GM18870 (cell line): ENCODE results near the gene MYH6.

ENCODE experiments used
- ATAC-seq: cut with Tn5 transposase; IDR thresholded peaks from one replicate; pipeline ENCODE4 v1.9.1; 2021; ENCODE audit warnings: moderate library complexity; ENCODE audit not compliant: unreplicated experiment

MYH6 gene

GRCh38 chr14:23379366-23380196, 28.5 kb downstream of the MYH6 start:
- ATAC-seq: no peak

GRCh38 chr14:23378612-23379220, 29.4 kb downstream of the MYH6 start:
- ATAC-seq: no peak

DNA sequence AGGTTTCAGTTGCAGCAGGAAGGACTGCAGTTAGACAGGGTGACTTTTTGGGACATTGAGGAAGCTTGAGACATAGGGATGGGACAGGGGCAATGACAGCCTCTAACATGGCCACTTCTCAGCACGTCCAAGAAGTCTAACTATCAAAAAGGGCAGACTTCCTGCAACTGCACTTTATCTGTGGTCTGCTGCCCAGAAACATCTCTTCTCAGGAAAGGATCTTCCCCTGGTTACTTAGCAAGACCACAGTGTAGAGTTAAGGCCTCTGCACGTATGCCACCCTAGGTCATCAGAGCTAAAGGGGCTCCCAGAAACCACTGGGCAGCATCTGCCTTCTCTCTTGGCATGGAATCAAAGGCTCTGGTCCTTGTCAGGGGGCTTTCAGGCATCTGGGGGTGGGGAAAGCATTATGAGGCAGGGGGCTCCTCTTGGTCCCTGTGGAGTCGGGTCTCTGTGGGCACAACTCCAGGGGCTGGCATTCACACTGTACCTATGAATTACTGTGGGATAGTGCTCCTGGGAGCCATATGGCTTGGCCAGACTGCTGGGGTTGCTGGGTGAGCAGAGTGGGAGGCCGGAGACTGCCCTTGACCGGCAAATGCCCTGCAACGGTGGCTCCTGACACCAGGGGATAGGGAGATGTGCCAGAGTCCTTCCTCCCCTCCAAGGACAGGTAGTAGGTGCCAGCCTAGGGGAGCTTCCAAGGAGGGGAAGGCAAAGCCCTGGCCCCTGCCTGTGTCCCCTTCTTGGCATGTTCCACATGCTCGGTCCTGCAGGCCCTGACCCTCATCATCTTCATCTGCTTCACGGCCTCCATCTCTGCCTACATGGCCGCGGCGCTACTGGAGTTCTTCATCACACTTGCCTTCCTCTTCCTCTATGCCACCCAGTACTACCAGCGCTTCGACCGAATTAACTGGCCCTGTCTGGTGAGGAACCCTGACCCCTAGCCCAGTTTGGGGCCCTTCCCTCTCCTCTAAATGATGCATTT, 30.2 kb downstream of the MYH6 start:
- no peak for ATAC-seq

GRCh38 chr14:23377198-23377550, 30.9 kb downstream of the MYH6 start:
- ATAC-seq: no peak

GRCh38 chr14:23376482-23377197, 31.4 kb downstream of the MYH6 start, which contains the start of gene CMTM5:
CMTM5 (plus strand) TSS chr14:23377046; CDS start chr14:23377252, 206 bp downstream.
- no peak for ATAC-seq

DNA sequence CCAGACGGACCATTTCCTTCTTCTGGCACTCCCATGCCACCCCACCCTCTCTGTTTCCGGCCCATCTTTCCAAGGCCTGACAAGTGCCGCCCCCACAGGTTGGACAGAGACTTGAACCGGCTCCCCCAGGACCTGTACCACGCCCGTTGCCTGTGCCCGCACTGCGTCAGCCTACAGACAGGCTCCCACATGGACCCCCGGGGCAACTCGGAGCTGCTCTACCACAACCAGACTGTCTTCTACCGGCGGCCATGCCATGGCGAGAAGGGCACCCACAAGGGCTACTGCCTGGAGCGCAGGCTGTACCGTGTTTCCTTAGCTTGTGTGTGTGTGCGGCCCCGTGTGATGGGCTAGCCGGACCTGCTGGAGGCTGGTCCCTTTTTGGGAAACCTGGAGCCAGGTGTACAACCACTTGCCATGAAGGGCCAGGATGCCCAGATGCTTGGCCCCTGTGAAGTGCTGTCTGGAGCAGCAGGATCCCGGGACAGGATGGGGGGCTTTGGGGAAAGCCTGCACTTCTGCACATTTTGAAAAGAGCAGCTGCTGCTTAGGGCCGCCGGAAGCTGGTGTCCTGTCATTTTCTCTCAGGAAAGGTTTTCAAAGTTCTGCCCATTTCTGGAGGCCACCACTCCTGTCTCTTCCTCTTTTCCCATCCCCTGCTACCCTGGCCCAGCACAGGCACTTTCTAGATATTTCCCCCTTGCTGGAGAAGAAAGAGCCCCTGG, 32.4 kb downstream of the MYH6 start:
- ATAC-seq: no peak

DNA sequence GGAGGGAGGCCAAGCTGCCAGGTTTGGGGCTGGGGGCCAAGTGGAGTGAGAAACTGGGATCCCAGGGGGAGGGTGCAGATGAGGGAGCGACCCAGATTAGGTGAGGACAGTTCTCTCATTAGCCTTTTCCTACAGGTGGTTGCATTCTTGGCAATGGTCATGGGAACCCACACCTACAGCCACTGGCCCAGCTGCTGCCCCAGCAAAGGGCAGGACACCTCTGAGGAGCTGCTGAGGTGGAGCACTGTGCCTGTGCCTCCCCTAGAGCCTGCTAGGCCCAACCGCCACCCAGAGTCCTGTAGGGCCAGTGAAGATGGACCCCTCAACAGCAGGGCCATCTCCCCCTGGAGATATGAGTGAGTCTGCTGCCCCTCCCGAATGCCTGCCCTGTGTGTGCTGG, 35.0 kb downstream of the MYH6 start:
- ATAC-seq: no peak

DNA sequence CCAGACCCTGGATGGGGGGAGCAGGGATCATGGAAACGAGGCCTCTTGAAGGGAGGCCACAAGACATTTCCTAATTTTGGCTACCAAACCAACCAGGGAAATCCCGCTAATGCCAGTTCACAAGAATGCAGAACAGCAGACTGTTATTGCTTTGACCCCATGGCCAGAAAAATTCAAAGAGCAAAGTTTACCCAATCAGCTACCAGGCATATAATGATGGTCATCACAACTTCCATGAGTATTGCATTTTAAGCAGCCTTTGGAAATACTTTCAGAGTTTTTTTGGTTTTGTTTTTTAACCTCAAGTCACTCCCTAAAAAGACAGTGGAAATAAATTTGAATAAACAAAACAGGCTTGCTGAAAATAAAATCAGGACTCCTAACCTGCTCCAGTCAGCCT, 35.6 kb downstream of the MYH6 start, which contains the start of gene IL25:
Gene IL25 (plus strand): TSS at position 301 of the 400 bp plus-strand sequence.
- ATAC-seq: no peak

- ATAC-seq: no peak
Measured at GRCh38 chr14:23371865-23372264, 36.2 kb downstream of the MYH6 start.

- ATAC-seq: no peak
Measured at GRCh38 chr14:23370221-23370620, 37.9 kb downstream of the MYH6 start.

- no peak for ATAC-seq
Measured at GRCh38 chr14:23366426-23366921, 41.6 kb downstream of the MYH6 start.

GRCh38 chr14:23365732-23366425, 42.2 kb downstream of the MYH6 start:
- ATAC-seq: no peak

DNA sequence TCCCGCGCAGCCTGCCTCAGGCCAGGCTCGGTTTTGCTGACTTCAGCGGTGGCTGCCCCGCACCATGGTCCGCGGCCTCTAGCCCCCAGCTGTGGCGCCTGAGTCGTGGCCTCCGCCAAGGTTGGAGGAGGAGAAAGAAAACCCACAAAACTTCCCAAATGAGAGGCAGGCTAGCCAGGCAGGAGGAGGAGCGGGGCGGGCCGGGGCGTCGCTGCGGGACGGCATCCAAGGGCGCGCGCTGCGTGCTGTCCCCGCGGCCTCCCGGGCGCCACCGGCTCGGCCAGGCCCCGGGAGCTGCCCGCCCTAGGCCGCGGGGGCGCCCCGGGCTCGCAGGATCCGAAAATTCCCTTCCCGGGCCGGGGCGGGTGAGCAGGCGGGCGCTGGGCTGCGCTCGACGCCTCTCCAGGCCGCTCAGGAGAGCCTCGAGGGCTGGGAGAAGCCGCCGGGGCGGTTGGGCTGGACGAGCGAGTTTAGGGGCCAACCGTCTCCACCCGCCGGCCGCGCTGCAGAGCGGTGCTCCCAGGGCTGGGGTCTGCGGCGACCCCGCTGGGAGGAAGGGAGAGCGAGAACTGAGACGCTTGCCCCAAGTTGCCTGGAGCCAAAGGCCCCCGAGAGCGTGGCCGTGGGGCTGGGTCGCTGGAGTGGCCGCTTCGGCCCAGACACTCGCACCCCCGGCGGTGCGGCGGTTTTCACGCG, 42.9 kb downstream of the MYH6 start, which contains the start of gene EFS:
Gene EFS (minus strand): TSS at position 137 of the 696 bp plus-strand sequence. CDS start 147 bp downstream, outside the sequence.
- no peak for ATAC-seq

DNA sequence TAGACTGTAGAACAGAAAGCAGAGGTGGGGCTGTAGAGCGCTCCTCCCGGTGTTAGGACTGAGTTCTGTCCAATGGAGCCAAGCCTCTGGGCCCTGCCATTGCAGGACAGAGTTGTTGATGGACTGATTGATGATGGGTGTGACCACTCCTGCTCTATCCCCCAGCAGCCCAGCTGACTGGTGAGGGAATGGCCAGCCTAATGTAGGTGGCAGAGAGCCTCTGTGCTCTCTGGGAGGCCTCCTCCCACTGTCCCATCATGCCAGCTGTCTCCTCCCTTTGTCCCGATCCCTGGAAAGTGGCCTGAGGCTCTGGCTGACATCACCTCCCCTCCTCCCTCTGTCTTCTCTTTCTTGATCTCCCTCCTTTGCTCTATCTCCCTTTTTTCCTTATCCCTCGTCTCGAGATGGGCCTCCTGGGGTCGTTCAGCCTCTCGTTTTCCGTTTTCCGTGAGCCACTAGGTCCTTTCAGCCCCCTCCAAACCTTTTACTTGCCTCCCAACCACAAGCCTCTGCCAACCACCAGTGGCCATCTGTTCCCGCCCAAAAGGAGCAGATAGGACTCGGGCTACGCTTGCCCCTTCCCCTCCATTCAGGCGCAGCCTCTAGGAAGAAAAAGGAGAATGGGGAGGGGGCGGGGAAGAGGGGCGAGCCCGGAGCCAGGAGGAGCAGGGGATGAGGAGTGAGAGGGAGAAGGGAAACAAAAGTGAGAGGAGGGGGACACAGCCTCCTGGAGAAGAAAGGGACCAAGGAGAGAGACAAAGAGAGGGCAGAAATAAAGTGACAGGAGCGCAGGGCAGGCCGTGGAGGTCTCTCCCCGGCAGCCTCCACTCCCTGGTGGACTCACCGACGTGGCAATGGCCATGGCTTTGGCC, 43.7 kb downstream of the MYH6 start:
- no peak for ATAC-seq

DNA sequence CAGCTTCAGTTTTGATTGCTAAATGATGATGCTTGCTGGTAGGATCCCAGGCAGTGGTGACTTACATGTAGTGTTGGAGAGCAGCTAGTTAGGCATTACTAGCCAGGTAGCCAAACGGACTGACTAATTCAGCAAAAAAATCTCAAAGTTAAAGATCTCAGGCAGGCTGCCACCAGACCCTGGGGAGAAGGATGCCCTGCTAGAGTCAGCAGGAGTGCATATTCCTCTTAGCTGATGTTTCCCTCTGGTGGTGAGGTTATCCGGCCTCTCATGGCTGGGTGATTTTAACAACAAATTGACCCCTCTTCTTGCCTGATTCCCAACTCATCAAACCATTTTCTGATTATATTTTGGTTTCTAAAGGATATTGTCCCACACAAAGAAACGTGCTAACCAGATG, 45.9 kb downstream of the MYH6 start:
- no peak for ATAC-seq

- no peak for ATAC-seq
Measured at GRCh38 chr14:23361763-23362162, 46.3 kb downstream of the MYH6 start.

GRCh38 chr14:23361320-23361719, 46.8 kb downstream of the MYH6 start:
- ATAC-seq: no peak
